Measurements from ENCODE around the gene IL15RA.
"Not testable (repeated sequence)": the region's sequence is repeated elsewhere in the genome, so short reads cannot be mapped to it uniquely, and the experiment has no call there.

IL15RA gene

GRCh38 chr10:5919568-5919967, 57.8 kb downstream of the IL15RA start:
- no peak for DNase-seq

- no peak for DNase-seq
Observed at GRCh38 chr10:5918763-5919162, 58.6 kb downstream of the IL15RA start.

- DNase-seq, result no peak
Observed at GRCh38 chr10:5917305-5917704, 60.0 kb downstream of the IL15RA start.

- no peak for DNase-seq
Observed at GRCh38 chr10:5915451-5915850, 61.9 kb downstream of the IL15RA start.

GRCh38 chr10:5913736-5914135, 63.6 kb downstream of the IL15RA start:
- no peak for DNase-seq

GRCh38 chr10:5911670-5912069, 65.7 kb downstream of the IL15RA start:
- no peak for DNase-seq

- DNase-seq, result no peak
Observed at GRCh38 chr10:5910323-5911100, 66.8 kb downstream of the IL15RA start.

GRCh38 chr10:5908676-5909075, 68.7 kb downstream of the IL15RA start:
- not testable (repeated sequence) for DNase-seq

GRCh38 chr10:5906651-5907050, 70.7 kb downstream of the IL15RA start:
- no peak for DNase-seq

- no peak for DNase-seq
Observed at GRCh38 chr10:5905854-5906507, 71.4 kb downstream of the IL15RA start.

- no peak for DNase-seq
Observed at GRCh38 chr10:5904227-5904626, 73.1 kb downstream of the IL15RA start.

GRCh38 chr10:5903563-5903962, 73.8 kb downstream of the IL15RA start:
- no peak for DNase-seq

GRCh38 chr10:5902511-5903274, 74.7 kb downstream of the IL15RA start:
- DNase-seq, result no peak

Measured in NCI-H226 (cell line).